Rectal smooth muscle tissue (tissue), 1 donor: ENCODE results near the gene MRPS25.

Experiments
- H3K27ac ChIP-seq: one replicate; pipeline ENCODE4 v1.7.0; 2013; ENCODE audit warnings: low read depth, low read length, inconsistent platforms
- H3K27me3 ChIP-seq: one replicate; pipeline ENCODE4 v1.7.0; 2013; ENCODE audit warnings: low read length; ENCODE audit not compliant: control insufficient read depth, insufficient read depth
- H3K36me3 ChIP-seq: one replicate; pipeline ENCODE4 v1.7.0; 2013; ENCODE audit warnings: low read length; ENCODE audit not compliant: control insufficient read depth, insufficient read depth
- H3K4me1 ChIP-seq: one replicate; pipeline ENCODE4 v1.7.0; 2013; ENCODE audit warnings: low read length; ENCODE audit not compliant: control insufficient read depth, insufficient read depth
- H3K4me3 ChIP-seq: one replicate; pipeline ENCODE4 v1.7.0; 2013; ENCODE audit warnings: low read length
- H3K9ac ChIP-seq: one replicate; pipeline ENCODE4 v1.7.0; 2013; ENCODE audit warnings: low read length

The MRPS25 gene

DNA sequence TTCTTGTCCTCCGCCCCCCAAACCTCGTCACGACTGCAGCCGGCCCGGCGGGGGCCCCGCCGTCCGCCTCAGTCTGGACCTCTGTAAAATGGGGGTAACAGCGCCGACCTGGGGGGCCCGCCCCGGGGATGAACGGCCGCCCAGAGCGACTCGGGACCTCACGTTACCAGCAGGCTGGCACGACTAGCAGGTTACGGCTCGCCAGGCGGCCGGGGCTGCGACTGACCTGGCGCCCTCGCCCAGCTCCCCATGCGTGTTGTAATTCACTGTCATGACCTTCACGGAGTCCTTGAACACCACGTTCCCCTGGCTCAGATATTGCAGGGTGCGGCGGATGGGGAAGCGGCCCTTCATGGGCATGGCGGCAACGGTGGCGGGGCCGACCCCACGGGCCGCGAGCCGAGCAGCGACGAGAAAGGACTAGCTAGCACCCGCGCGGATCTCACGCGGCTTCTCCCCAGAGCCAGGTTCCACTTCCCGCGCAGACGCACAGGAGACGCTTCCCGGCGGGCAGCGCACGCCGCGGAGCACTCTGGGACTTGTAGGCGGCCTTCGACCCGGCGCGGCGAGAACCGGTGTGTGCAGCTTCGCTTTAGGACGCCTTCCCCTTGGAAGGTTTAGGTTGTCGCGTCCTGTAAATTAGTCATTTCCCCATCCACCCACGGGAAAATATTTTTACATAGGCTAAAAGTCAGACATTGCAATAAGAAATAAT is at the start of gene MRPS25:
TSS of gene MRPS25 (minus strand) at position 481 of the 715 bp plus-strand sequence. CDS start at position 360, 121 bp downstream.
- H3K4me3 ChIP-seq = peak within 1 kb of the TSS; percentile 98
- peak within 1 kb of the TSS; percentile 84 for H3K9ac ChIP-seq
- H3K36me3 ChIP-seq = no peaks in the 10 kb centered on the region
- H3K27me3 ChIP-seq = no peaks in the 10 kb centered on the region
- H3K27ac ChIP-seq = peak within 1 kb of the TSS; percentile 91
- peaks cover 12% of the 10 kb centered on the region for H3K4me1 ChIP-seq

DNA sequence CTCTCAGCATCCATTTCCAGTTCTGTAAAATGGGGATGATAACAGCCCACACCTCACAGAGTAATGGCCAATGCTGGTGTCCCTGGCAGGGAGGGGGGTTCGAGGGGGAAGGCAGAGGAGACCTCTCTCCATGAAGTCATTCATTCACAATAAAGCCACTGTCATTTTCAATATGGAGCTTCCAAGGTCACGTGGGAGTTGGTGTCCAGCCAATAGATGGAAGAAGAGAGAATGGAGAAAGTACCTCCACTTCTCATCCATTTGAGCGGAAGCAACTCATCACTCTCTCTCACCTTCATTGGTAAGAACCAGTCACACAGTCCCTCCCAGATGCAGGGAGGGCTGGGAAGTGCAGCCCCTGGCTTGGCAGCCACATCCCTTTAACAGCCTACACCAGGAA is 48.8 kb upstream of the MRPS25 start:
- H3K4me3 ChIP-seq = no peak overlapping the region
- no peaks in the 10 kb centered on the region for H3K36me3 ChIP-seq
- no peaks in the 10 kb centered on the region for H3K27me3 ChIP-seq
- H3K9ac ChIP-seq = no peak overlapping the region
- no peaks in the 10 kb centered on the region for H3K4me1 ChIP-seq
- H3K27ac ChIP-seq = no peak overlapping the region

DNA sequence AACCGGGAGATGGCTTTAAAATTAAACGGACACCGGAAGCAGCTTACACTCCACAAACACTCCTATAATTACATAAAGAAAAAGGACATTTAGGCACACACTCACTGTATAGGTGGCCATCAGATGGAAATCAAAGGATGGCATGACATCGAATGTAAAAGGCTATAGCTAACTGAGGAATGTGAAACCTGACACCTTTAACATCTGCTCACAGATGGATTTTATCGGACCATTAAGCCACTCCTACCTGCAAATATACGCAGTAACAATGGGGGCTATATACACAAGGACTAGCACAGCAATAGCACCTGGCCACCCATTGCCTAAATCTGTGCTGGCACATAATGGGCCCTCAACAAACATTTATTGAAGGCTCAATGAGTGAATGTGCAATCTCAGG is 48.4 kb upstream of the MRPS25 start:
- Histone ChIP-seq H3K27ac (no peak overlapping the region), H3K27me3 (no peaks in the 10 kb centered on the region), H3K4me3 (no peak overlapping the region), H3K36me3 (no peaks in the 10 kb centered on the region), H3K4me1 (no peaks in the 10 kb centered on the region), H3K9ac (no peak overlapping the region)

DNA sequence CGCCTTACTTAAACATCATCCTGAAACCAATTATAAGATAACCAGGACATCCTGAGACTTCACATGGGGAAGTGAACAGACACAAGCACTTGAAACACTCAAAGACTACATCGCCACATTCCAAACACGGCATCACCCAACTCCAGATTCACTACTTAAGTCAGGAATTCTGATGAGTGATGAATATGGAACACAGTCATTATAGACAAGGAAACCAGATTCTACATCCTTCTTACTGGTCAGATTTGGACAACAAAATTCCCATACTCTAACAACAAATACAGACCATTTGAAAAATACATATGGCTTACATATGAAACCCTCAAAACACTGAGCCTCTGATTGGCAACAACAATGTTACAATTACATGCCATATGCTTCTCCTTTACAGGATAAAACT is 46.9 kb upstream of the MRPS25 start:
- no peak overlapping the region for H3K9ac ChIP-seq

DNA sequence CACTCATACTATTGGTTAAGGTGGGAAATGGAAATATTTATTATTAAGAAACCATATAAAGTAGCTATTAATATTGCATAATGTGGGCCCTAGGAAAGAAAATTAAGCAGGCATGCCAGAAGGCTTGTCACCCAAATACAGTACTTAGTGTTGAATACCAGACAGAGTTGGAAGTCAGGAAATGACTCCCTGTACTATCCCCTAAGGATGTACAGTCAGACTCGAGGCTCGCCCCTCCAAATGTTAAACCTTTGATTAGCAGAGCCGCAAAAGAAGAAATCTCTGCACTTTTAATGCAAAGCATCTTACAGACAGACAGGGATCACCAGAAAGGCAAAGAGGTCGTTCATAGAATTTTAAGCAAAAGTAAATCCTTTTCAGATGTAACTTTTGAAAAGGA is 45.1 kb upstream of the MRPS25 start:
- Histone ChIP-seq H3K9ac (no peak overlapping the region), H3K4me1 (no peaks in the 10 kb centered on the region), H3K27ac (no peak overlapping the region), H3K4me3 (no peak overlapping the region), H3K27me3 (no peaks in the 10 kb centered on the region), H3K36me3 (no peaks in the 10 kb centered on the region)

More for the DNA sequence above, 46.9 kb upstream of the MRPS25 start:
- H3K4me3 ChIP-seq = no peak overlapping the region
- no peak overlapping the region for H3K27ac ChIP-seq
- no peaks in the 10 kb centered on the region for H3K27me3 ChIP-seq
- H3K4me1 ChIP-seq = no peaks in the 10 kb centered on the region
- no peaks in the 10 kb centered on the region for H3K36me3 ChIP-seq

DNA sequence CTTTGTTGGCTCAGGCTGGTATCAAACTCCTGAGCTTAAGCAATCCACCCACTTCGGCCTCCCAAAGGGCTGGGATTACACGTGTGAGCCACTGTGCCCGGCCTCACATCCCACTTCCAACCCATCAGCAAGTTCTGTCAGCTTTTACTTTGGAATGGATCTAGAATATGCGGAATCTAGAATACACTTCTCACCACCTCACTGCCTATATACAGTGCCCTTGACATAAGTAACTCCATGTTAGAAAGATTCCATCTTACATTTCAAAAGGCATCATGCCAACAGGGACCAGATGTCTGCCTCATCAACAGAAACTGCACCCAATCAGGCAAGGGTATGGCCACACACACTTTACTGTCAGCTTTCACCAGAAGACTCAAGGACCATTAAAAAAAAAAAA is 43.8 kb upstream of the MRPS25 start:
- Histone ChIP-seq H3K9ac (no peak overlapping the region), H3K27me3 (no peaks in the 10 kb centered on the region), H3K36me3 (no peaks in the 10 kb centered on the region), H3K4me3 (no peak overlapping the region), H3K27ac (no peak overlapping the region), H3K4me1 (no peaks in the 10 kb centered on the region)

DNA sequence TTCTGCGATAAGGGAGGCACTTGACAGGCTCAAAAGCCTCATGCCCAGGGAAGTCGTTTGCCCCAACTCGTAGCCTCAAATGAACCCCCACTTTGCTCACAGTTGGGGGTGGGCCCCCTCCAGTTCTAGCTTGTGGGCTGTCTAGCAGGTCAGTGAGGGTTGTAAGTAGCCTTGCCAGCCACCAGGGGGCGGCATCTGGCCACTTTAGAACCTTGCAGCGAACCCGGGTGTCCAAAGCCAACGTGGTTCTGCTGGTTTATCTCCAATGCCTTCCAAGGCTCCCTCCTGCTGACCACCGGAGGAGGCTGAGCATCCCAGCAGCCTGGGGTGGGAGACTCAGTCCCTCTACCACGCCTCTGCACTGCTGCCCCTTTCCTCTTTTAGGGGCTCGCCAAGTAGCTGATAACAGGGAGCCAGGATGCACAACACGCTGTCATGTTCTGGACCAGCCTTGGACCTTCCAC is 43.0 kb upstream of the MRPS25 start:
- Histone ChIP-seq H3K27me3 (no peaks in the 10 kb centered on the region), H3K4me3 (no peak overlapping the region), H3K27ac (no peak overlapping the region), H3K36me3 (no peaks in the 10 kb centered on the region), H3K9ac (no peak overlapping the region), H3K4me1 (peaks cover 3% of the 10 kb centered on the region)

DNA sequence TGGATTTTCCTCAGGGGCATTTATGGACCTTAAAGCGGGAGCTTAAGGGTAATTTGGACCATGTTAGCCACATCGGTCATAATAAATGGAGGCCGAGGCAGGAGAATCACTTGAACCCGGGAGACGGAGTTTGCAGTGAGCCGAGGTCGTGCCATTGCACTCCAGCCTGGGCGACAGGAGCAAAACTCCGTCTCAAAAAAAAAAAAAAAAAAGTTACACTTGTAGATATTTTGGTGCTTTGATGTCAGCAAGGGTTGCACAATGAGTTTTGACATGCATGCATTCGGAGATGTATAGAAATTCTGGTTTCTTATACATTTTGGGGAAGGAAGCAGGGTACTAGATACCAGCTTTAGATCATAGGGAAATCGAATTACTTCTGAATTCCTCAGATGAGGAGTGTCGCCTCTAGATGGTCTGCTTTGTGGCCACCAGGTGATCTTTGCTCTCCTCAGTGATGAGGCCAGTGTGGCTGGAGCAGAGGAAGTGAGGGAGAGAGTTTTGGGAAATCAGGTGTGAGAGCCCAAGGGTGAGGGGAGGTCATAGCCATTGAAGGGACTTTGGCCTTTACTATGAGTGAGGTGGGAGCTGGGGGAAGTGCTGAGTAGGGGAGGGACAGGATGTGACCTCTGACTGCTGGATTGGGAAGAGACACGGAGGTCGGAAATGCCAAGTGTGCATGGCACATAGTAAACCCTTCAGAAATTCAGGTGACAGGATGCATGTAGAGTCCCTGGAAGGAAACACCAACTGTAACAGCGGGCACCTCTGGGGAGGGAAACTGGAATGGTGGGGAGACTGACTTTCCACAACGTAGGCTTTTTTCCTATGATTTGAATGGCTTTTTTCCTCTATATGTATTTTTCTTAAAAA is 42.2 kb upstream of the MRPS25 start:
- Histone ChIP-seq H3K4me3 (no peak overlapping the region), H3K9ac (no peak overlapping the region), H3K27me3 (no peaks in the 10 kb centered on the region), H3K4me1 (peaks cover 3% of the 10 kb centered on the region), H3K27ac (no peak overlapping the region), H3K36me3 (no peaks in the 10 kb centered on the region)

DNA sequence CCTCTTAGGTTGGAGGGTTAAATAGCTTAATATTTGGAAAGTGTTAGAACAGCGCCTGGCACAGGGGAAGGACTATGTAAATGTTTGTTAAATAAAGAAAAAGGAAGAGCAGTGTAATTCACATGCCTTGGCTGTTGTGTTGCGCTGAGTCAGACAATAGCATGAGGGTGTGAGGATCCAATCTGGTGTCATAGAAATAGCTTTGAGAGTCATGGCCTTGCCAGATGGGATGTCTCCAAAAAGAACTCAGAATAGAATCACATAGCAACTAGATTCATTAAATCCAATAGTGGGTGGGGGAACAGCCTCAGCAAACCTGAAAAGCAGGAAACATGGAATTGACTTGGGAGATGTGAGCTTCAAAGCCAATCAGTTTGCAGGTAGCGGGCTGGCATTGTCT is 37.7 kb upstream of the MRPS25 start:
- no peaks in the 10 kb centered on the region for H3K36me3 ChIP-seq
- H3K27me3 ChIP-seq = no peaks in the 10 kb centered on the region
- H3K4me3 ChIP-seq = no peak overlapping the region
- peak overlapping the region; percentile 70 for H3K27ac ChIP-seq
- no peak overlapping the region for H3K9ac ChIP-seq
- peaks cover 5% of the 10 kb centered on the region for H3K4me1 ChIP-seq

DNA sequence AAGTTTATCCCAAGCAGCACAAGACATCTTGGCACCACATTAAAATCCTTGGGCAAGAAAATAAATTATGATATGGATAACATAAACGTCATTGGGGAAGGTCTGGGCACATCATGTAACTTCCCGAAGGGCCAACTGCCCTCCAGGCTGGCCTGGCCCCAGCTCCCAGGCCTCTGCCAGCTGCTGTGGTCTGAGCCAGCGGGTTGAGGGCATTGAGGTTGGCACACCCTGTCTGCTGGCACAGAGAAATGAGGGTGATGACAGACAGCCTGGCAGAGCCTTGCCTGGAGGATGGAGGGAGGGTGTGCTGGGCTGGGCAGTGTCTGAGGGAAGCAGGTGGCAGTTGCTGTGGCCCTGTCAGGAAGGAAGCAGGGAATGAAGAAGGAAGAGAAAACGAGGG is 37.1 kb upstream of the MRPS25 start:
- Histone ChIP-seq H3K9ac (no peak overlapping the region), H3K27me3 (no peaks in the 10 kb centered on the region), H3K4me3 (no peak overlapping the region), H3K27ac (peak overlapping the region; percentile 70), H3K4me1 (peaks cover 7% of the 10 kb centered on the region), H3K36me3 (no peaks in the 10 kb centered on the region)

DNA sequence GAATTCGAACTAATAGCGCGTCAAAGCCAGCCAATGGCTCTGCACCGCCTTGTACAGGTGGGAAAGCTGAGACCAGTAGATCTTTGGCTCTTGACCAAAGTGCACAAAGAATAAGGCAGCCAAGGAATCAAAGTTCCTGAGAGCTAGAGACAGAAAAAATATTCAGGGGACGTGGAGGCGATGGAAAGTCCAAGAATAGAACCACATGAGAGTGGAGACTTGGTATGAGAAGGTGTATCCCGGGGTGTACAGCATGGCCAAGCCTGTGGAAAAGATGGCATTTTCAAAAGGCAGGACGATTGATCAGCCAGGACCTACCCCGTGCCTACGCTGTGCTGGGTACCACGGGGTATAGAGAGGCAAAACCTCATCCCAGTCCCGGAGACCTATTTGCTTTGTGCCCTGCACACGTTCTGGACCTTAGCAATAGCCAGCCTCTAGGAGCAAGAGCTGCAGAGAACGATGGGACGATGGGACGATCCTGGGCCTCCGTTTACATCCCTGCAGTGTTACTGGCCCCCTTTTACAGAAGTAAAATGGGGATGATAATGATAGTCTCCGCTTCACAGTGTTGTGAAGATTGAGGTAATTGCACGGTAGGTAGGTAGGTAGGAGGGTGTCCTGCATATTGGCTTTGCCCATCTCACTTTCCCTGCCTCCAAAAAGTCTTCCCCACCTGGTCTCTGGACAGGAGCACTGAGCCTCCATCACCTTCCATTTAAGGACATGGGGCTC is 34.4 kb upstream of the MRPS25 start:
- Histone ChIP-seq H3K27ac (peak overlapping the region; percentile 73), H3K4me3 (peak overlapping the region; percentile 85), H3K4me1 (peaks cover 7% of the 10 kb centered on the region), H3K36me3 (peaks cover 3% of the 10 kb centered on the region), H3K27me3 (no peaks in the 10 kb centered on the region), H3K9ac (peak overlapping the region; percentile 28)
